ENCODE results near the gene PIK3AP1. TPM values are rescaled to one million over a fixed set of nuclear protein-coding genes. Genes with fewer than 3 reads are reported as not detected.

Gene PIK3AP1
- total and polyA plus RNA-seq, 2 of the 13 experiments (the other 11 are each of a cell fraction or from before 2014, with no cell fraction given): 3.6 to 13.8 TPM

DNA sequence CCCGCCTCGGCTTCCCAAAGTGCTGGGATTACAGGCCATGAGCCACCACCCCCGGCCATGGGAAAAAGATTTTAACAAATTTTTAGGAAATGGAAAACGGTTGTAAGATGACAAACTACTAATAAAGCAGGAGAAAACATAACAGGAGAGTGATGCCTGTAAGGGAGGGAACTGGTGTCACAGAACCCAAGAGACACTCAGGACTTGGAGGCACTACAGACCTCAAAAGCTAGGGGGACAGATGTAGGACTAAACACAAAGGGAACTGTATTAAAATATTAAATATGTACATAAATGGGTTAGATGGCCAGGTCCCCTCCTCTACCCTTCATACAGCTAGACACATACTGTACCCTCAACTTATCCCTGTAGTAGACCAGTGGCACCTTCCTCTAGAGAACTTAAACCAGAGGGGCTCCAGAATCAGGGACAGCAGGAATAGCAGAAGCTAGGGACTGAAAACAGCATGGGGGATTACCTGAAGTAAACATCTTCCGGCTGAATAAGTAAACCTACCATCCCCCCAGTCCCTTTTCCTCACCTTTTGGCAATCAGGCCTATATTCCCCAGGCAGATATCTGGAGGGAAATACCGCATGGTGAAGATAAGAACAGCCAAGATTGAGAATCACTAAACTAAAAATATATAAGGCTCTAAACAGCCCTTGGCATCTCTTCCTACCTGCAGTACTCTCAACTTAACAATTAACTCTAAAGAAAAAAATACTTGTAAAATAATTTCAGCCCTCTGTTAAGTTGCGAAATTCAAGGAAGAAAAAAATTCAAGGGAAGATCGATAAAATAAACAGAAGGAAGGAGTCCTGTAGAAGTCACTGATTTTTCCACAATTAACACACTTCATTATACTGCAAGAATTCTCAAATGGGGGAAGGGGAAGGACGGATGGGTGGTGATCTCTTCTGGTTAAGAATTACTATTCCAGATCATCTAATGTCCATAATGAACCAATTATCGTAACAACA is 149.0 kb downstream of the PIK3AP1 start:
- Histone ChIP-seq H3K4me1 (ENCODE audit: insufficient read depth, low read length) (no peaks in the 10 kb centered on the region), H3K4me3 (replicated peaks in 1 of 3; ENCODE audit: insufficient read depth in 1 of 3, low read depth in 2 of 3, low read length in 3 of 3) (no peak overlapping the region), H3K27ac (ENCODE audit: extremely low read length, insufficient read depth, low read length) (no peak overlapping the region), H3K36me3 (replicated peaks in 1 of 2; ENCODE audit: control insufficient read depth in 1 of 2, insufficient read depth in 2 of 2, low read length in 2 of 2) (peaks cover 9 to 56% of the 10 kb centered on the region in 2 experiments; a peak in 4 of 5 replicates), H4K20me1 (ENCODE audit: insufficient read depth, low read length) (peaks cover 50% of the 10 kb centered on the region), H3K9me3 (ENCODE audit: low read length) (no peaks in the 10 kb centered on the region), H3K27me3 (ENCODE audit: control insufficient read depth in 1 of 2, insufficient read depth in 2 of 2, low read length in 2 of 2) (no peaks in the 10 kb centered on the region), H2AFZ (ENCODE audit: low read length) (no peak overlapping the region), H3K4me2 (ENCODE audit: low read depth, low read length) (no peak overlapping the region), H3K9ac (ENCODE audit: insufficient read depth, low read depth, low read length) (no peak overlapping the region), H3K79me2 (ENCODE audit: insufficient read depth, low read length) (peaks cover 90% of the 10 kb centered on the region)
- intact Hi-C loops (cut with micrococcal nuclease; ENCODE audit: unreplicated experiment): no loop called here
- in situ Hi-C loops (cut with HindIII; ENCODE audit: extremely low pct_ligation_motif_present, low pct_unique_long_range_greater_than_20kb): no loop called here
- CTCF ChIA-PET (ENCODE audit: low intra/inter-chr PET ratio, low total read pairs): no interaction called here
- FAIRE-seq (no peak), ATAC-seq (no peak), DNase-seq (ENCODE audit: low spot score) (no peak)
- 94% methylated on average over 10 of the region's 10 CpGs for WGBS (ENCODE audit: low lambda C conversion rate)
- TF ChIP-seq ADNP (CRISPR knock-in tag; IDR thresholded peaks at IDR 0.05) (no peak), CEBPB (IDR thresholded peaks at IDR 0.05; ENCODE audit: borderline replicate concordance, low read depth, low read length) (peak; percentile 24; the same call in 1 of the 2 replicates)
- POLR2A ChIA-PET: no interaction called here
- no TSS peak for BruUV-seq (replicated peaks)

DNA sequence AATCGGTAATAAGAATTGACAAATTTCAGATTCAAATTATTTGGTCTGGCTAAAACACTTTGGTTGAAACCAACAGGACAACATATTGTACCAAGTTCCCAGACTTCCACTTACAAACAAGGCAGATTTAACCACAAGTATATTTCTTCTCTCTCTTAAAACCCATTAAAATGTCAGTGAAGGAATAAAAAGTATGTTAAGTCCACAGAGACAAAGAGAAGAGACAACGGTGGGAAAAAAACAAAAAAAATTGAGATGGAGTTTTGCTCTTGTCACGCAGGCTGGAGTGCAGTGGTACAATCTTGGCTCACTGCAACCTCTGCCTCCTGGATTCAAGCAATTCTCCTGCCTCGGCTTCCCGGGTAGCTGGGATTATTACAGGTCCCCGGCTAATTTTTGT is 149.8 kb downstream of the PIK3AP1 start:
- H4K20me1 ChIP-seq (ENCODE audit: insufficient read depth, low read length): peaks cover 49% of the 10 kb centered on the region
- intact Hi-C loops (cut with micrococcal nuclease; ENCODE audit: unreplicated experiment): no loop called here
- FAIRE-seq (no peak), DNase-seq (ENCODE audit: low spot score) (no peak), ATAC-seq (no peak)
- no peak overlapping the region for H3K27ac ChIP-seq (ENCODE audit: extremely low read length, insufficient read depth, low read length)
- no peaks in the 10 kb centered on the region for H3K9me3 ChIP-seq (ENCODE audit: low read length)
- no peaks in the 10 kb centered on the region for H3K4me1 ChIP-seq (ENCODE audit: insufficient read depth, low read length)
- 91% methylated on average over 6 of the region's 6 CpGs for WGBS (ENCODE audit: low lambda C conversion rate)
- H3K4me2 ChIP-seq (ENCODE audit: low read depth, low read length): no peak overlapping the region
- no peak overlapping the region for H2AFZ ChIP-seq (ENCODE audit: low read length)
- H3K4me3 ChIP-seq (replicated peaks in 1 of 3; ENCODE audit: insufficient read depth in 1 of 3, low read depth in 2 of 3, low read length in 3 of 3): no peak overlapping the region
- H3K36me3 ChIP-seq (replicated peaks in 1 of 2; ENCODE audit: control insufficient read depth in 1 of 2, insufficient read depth in 2 of 2, low read length in 2 of 2): peaks cover 9 to 50% of the 10 kb centered on the region in 2 experiments; a peak in 4 of 5 replicates
- no TSS peak for BruUV-seq (replicated peaks)
- ChIA-PET CTCF (ENCODE audit: low intra/inter-chr PET ratio, low total read pairs) (no interaction called here), POLR2A (no interaction called here)
- in situ Hi-C loops (cut with HindIII; ENCODE audit: extremely low pct_ligation_motif_present, low pct_unique_long_range_greater_than_20kb): no loop called here
- peaks cover 90% of the 10 kb centered on the region for H3K79me2 ChIP-seq (ENCODE audit: insufficient read depth, low read length)
- H3K9ac ChIP-seq (ENCODE audit: insufficient read depth, low read depth, low read length): no peak overlapping the region
- no peaks in the 10 kb centered on the region for H3K27me3 ChIP-seq (ENCODE audit: control insufficient read depth in 1 of 2, insufficient read depth in 2 of 2, low read length in 2 of 2)
- TF ChIP-seq ZMYM3 (CRISPR knock-in tag; IDR thresholded peaks at IDR 0.05) (no peak), HMG20B (CRISPR knock-in tag; conservative IDR thresholded peaks at IDR 0.05) (no peak), SPEN (CRISPR knock-in tag; IDR thresholded peaks at IDR 0.05; ENCODE audit: low read depth) (no peak), ZNF3 (CRISPR knock-in tag; IDR thresholded peaks at IDR 0.05) (no peak), ATF7 (IDR thresholded peaks at IDR 0.05) (no peak), ATF7 (CRISPR knock-in tag; IDR thresholded peaks at IDR 0.05) (no peak), KDM6A (CRISPR knock-in tag; IDR thresholded peaks at IDR 0.05; ENCODE audit: low read depth) (no peak), TCF7L2 (IDR thresholded peaks at IDR 0.05; ENCODE audit: low read depth, low read length) (no peak), DMAP1 (CRISPR knock-in tag; IDR thresholded peaks at IDR 0.05) (no peak), HIVEP1 (CRISPR knock-in tag; IDR thresholded peaks at IDR 0.05) (no peak), ZNF441 (CRISPR knock-in tag; IDR thresholded peaks at IDR 0.05; ENCODE audit: borderline replicate concordance) (no peak)
- TF ChIP-seq, protein P1, sequence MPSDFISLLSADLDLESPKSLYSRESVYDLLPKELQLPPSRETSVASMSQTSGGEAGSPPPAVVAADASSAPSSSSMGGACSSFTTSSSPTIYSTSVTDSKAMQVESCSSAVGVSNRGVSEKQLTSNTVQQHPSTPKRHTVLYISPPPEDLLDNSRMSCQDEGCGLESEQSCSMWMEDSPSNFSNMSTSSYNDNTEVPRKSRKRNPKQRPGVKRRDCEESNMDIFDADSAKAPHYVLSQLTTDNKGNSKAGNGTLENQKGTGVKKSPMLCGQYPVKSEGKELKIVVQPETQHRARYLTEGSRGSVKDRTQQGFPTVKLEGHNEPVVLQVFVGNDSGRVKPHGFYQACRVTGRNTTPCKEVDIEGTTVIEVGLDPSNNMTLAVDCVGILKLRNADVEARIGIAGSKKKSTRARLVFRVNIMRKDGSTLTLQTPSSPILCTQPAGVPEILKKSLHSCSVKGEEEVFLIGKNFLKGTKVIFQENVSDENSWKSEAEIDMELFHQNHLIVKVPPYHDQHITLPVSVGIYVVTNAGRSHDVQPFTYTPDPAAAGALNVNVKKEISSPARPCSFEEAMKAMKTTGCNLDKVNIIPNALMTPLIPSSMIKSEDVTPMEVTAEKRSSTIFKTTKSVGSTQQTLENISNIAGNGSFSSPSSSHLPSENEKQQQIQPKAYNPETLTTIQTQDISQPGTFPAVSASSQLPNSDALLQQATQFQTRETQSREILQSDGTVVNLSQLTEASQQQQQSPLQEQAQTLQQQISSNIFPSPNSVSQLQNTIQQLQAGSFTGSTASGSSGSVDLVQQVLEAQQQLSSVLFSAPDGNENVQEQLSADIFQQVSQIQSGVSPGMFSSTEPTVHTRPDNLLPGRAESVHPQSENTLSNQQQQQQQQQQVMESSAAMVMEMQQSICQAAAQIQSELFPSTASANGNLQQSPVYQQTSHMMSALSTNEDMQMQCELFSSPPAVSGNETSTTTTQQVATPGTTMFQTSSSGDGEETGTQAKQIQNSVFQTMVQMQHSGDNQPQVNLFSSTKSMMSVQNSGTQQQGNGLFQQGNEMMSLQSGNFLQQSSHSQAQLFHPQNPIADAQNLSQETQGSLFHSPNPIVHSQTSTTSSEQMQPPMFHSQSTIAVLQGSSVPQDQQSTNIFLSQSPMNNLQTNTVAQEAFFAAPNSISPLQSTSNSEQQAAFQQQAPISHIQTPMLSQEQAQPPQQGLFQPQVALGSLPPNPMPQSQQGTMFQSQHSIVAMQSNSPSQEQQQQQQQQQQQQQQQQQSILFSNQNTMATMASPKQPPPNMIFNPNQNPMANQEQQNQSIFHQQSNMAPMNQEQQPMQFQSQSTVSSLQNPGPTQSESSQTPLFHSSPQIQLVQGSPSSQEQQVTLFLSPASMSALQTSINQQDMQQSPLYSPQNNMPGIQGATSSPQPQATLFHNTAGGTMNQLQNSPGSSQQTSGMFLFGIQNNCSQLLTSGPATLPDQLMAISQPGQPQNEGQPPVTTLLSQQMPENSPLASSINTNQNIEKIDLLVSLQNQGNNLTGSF (CRISPR knock-in tag; IDR thresholded peaks at IDR 0.05): no peak
